ENCODE measurements around the gene EMILIN1. TPM values are rescaled to one million over a fixed set of nuclear protein-coding genes. Genes with fewer than 3 reads are reported as not detected.

EMILIN1 gene
- total and polyA plus RNA-seq, 2 donors (not counting 1 experiment from before 2014, with no cell fraction given), result 0.24 to 0.52 TPM

- intact Hi-C loops (cut with micrococcal nuclease), result loop anchor here (1.0 kb wide), 2 partner anchors 7 to 11 kb away; partner anchors contain the start of gene TMEM214
- Mint-ChIP-seq H3K4me3 (peak overlapping the region; percentile 8), H3K27ac (no peak overlapping the region), H3K27me3 (no peaks in the 10 kb centered on the region), H3K9me3 (ENCODE audit: insufficient read depth) (no peaks in the 10 kb centered on the region), H3K4me1 (peaks cover 29% of the 10 kb centered on the region)
- DNase-seq, result no peak
- no peak for TF ChIP-seq EZH2 (IDR thresholded peaks at IDR 0.05; ENCODE audit: borderline replicate concordance, insufficient read depth, low read depth, low read length, poor library complexity, severe bottlenecking)
- TF ChIP-seq CTCF (IDR thresholded peaks at IDR 0.05), result no peak
- POLR2A ChIA-PET, result interaction anchor here (2.9 kb wide), 1 partner anchor 8 kb away, joined by 24 read pairs; the partner anchor contains the start of gene AGBL5
- H2AFZ ChIP-seq (ENCODE audit: insufficient read depth, low read depth, low read length, poor library complexity, severe bottlenecking), result no peak overlapping the region
- no peak for ATAC-seq (ENCODE audit: low read depth)
- no peaks in the 10 kb centered on the region for H3K27me3 ChIP-seq (replicated peaks in 1 of 4; ENCODE audit: control extremely low read depth in 1 of 4, control insufficient read depth in 3 of 4, insufficient read depth in 4 of 4, low read length in 3 of 4)
- 100% methylated on average over 5 of the region's 7 CpGs for WGBS (ENCODE audit: insufficient coverage)
- peaks cover 0 to 32% of the 10 kb centered on the region in 2 experiments for H3K36me3 ChIP-seq (replicated peaks in 1 of 2; ENCODE audit: control extremely low read depth in 1 of 2, control insufficient read depth in 1 of 2, extremely low read depth in 1 of 2, insufficient read depth in 2 of 2, low read length in 1 of 2)
- H4K20me1 ChIP-seq (ENCODE audit: control insufficient read depth, insufficient read depth, low read length, poor library complexity, severe bottlenecking), result peaks cover 3% of the 10 kb centered on the region
- peaks cover 28 to 37% of the 10 kb centered on the region in 2 donors for H3K4me1 ChIP-seq (ENCODE audit: control insufficient read depth in 2 of 2, insufficient read depth in 2 of 2, low read length in 2 of 2)
- CTCF ChIA-PET, result interaction anchor here (1.7 kb wide), 1 partner anchor 8 kb away, joined by 10 read pairs; the partner anchor contains the start of gene AGBL5
- H3K79me2 ChIP-seq (ENCODE audit: control insufficient read depth, insufficient read depth, low read length), result no peaks in the 10 kb centered on the region
- no peak overlapping the region for H3K9ac ChIP-seq (ENCODE audit: low read length)
- peak overlapping the region; percentile 83 to 92 for H3K27ac ChIP-seq (ENCODE audit: low read length in 2 of 2)
- H3K4me2 ChIP-seq (replicated peaks; ENCODE audit: low read depth, low read length, poor library complexity, severe bottlenecking), result no peak overlapping the region
- no peaks in the 10 kb centered on the region for H3K9me3 ChIP-seq (ENCODE audit: control extremely low read depth in 1 of 3, control insufficient read depth in 2 of 3, insufficient read depth in 1 of 3, low read length in 2 of 3)
- no peak overlapping the region for H3K4me3 ChIP-seq (ENCODE audit: control extremely low read depth in 1 of 5, extremely low read depth in 1 of 5, insufficient read depth in 1 of 5, low read depth in 2 of 5, low read length in 4 of 5)
Observed at GRCh38 chr2:27042985-27043634, 35.3 kb upstream of the EMILIN1 start.
